Activated T-cell treated with anti-CD3 and anti-CD28 coated beads for 48 hours (primary cell): ENCODE measurements around the gene CBX7.

ENCODE experiments used
- DNase-seq: peaks from one replicate; pipeline ENCODE4 v3.0.0-alpha.2; 2020; ENCODE audit warnings: low read depth

The CBX7 gene

GRCh38 chr22:39123751-39124581 lies 28.5 kb downstream of the CBX7 start:
- DNase-seq, result no peak

GRCh38 chr22:39122772-39123470 lies 29.6 kb downstream of the CBX7 start:
- DNase-seq, result no peak

GRCh38 chr22:39120983-39121382 lies 31.5 kb downstream of the CBX7 start:
- no peak for DNase-seq

- DNase-seq, result peak; percentile 65
These were observed 34.8 kb downstream of the CBX7 start for GRCh38 chr22:39117585-39118191.

- no peak for DNase-seq
These were observed 36.4 kb downstream of the CBX7 start for GRCh38 chr22:39115977-39116621.

GRCh38 chr22:39115570-39115969 lies 36.9 kb downstream of the CBX7 start:
- DNase-seq, result no peak

- DNase-seq, result no peak
These were observed 38.4 kb downstream of the CBX7 start for GRCh38 chr22:39114112-39114511.

- DNase-seq, result no peak
These were observed 41.6 kb downstream of the CBX7 start for GRCh38 chr22:39110631-39111561.

- no peak for DNase-seq
These were observed 43.1 kb downstream of the CBX7 start for GRCh38 chr22:39109361-39109760.

GRCh38 chr22:39108487-39108886 lies 44.0 kb downstream of the CBX7 start:
- DNase-seq, result no peak

- no peak for DNase-seq
These were observed 46.2 kb downstream of the CBX7 start for GRCh38 chr22:39106326-39106725.

- no peak for DNase-seq
These were observed 49.0 kb downstream of the CBX7 start for GRCh38 chr22:39103431-39103830.

GRCh38 chr22:39101226-39101625 lies 51.3 kb downstream of the CBX7 start:
- no peak for DNase-seq

- no peak for DNase-seq
These were observed 53.9 kb downstream of the CBX7 start for GRCh38 chr22:39098576-39098975.

- no peak for DNase-seq
These were observed 54.5 kb downstream of the CBX7 start for GRCh38 chr22:39098026-39098425.

- no peak for DNase-seq
These were observed 55.1 kb downstream of the CBX7 start, which contains the start of gene APOBEC3H for GRCh38 chr22:39097098-39098020. APOBEC3H (plus strand) TSS chr22:39097244; CDS start chr22:39100279, 3,035 bp downstream.

GRCh38 chr22:39095971-39096370 lies 56.5 kb downstream of the CBX7 start:
- no peak for DNase-seq

- DNase-seq, result no peak
These were observed 57.6 kb downstream of the CBX7 start for GRCh38 chr22:39094717-39095389.

GRCh38 chr22:39092111-39092862 lies 60.2 kb downstream of the CBX7 start:
- DNase-seq, result no peak
